IMR-90 (cell line): ENCODE results near the gene ZNF587.
"Not testable (repeated sequence)": the region's sequence is repeated elsewhere in the genome, so short reads cannot be mapped to it uniquely, and the experiment has no call there.

Experiments used
- CTCF ChIP-seq: conservative IDR thresholded peaks from 2 replicates; pipeline ENCODE4 v1.5.1; 2012; ENCODE audit warnings: mild to moderate bottlenecking, low read depth, low read length, improper control_type of control experiment
- POLR2A ChIP-seq: IDR thresholded peaks from 2 replicates; pipeline ENCODE4 v1.6.1; 2012; ENCODE audit warnings: mild to moderate bottlenecking, low read depth, low read length

GRCh38 chr19:57823608-57824007, 26.1 kb upstream of the ZNF587 start:
- TF ChIP-seq CTCF, POLR2A: not testable (repeated sequence)
